IMR-90 (cell line): ENCODE measurements around the gene L1CAM. TPM values are rescaled to one million over a fixed set of nuclear protein-coding genes. Genes with fewer than 3 reads are reported as not detected.
A peak's percentile ranks its signal among the peaks of the same experiment; 100 is the strongest.

ENCODE experiments used
- ATAC-seq: fragments of 200-7000 bp; cut with Tn5 transposase; 2 replicates; pipeline ENCODE4 v1.9.1; 2020; ENCODE audit warnings: low read depth, mild to moderate bottlenecking, moderate library complexity
- BruUV-seq: library from RNA; stranded (reverse); fragments of 400-500 nt; replicated peaks from 2 replicates; lab custom pipeline; 2021; lab: Mats Ljungman, UMichigan
- CTCF ChIA-PET: fragments of 300-600 bp; formaldehyde crosslinking; extraction: SDS; loops from one replicate; lab custom pipeline; 2021; ENCODE audit warnings: antibody characterized with exemption; lab: Yijun Ruan, JAX
- POLR2A ChIA-PET: fragments of 300-600 bp; sonication (Branson Sonifier 250); formaldehyde crosslinking; loops from one replicate; lab custom pipeline; 2022; ENCODE audit warnings: antibody characterized with exemption; ENCODE audit not compliant: unreplicated experiment; lab: Charles Lee
- DNase-seq: peaks from one replicate; pipeline ENCODE4 v3.0.0; 2013
- H2AFZ ChIP-seq: replicated peaks from 2 replicates; pipeline ENCODE3; 2013; ENCODE audit warnings: low read length, mild to moderate bottlenecking; ENCODE audit not compliant: poor library complexity
- H2AK5ac ChIP-seq: 2 replicates; pipeline ENCODE4 v1.6.1; 2013; ENCODE audit warnings: low read depth, low read length, inconsistent platforms
- H2AK9ac ChIP-seq: replicated peaks from 2 replicates; pipeline ENCODE3; 2013; ENCODE audit warnings: mild to moderate bottlenecking, low read depth, low read length, moderate library complexity; ENCODE audit not compliant: poor library complexity
- H2BK120ac ChIP-seq: 2 replicates; pipeline ENCODE4 v1.6.1; 2013; ENCODE audit warnings: low read depth, low read length, inconsistent platforms
- H2BK15ac ChIP-seq: 3 replicates; pipeline ENCODE4 v1.6.1; 2013; ENCODE audit warnings: low read depth, low read length, inconsistent platforms
- H2BK20ac ChIP-seq: 2 replicates; pipeline ENCODE4 v1.6.1; 2013; ENCODE audit warnings: low read depth, mild to moderate bottlenecking, inconsistent platforms, low read length, moderate library complexity
- H2BK5ac ChIP-seq: 2 replicates; pipeline ENCODE4 v1.6.1; 2013; ENCODE audit warnings: mild to moderate bottlenecking, low read depth, low read length, inconsistent platforms; ENCODE audit not compliant: poor library complexity, severe bottlenecking
- H3K14ac ChIP-seq: replicated peaks from 2 replicates; pipeline ENCODE4 v1.6.1; 2013; ENCODE audit warnings: low read depth, low read length, inconsistent platforms
- H3K18ac ChIP-seq: 2 replicates; pipeline ENCODE4 v1.6.1; 2013; ENCODE audit warnings: low read depth, low read length, control low read depth
- H3K23ac ChIP-seq: 2 replicates; pipeline ENCODE4 v1.6.1; 2013; ENCODE audit warnings: low read depth, low read length, inconsistent platforms
- H3K27ac ChIP-seq: 2 replicates; pipeline ENCODE4 v1.5.1; 2013; ENCODE audit warnings: mild to moderate bottlenecking, control low read depth, low read length; ENCODE audit not compliant: insufficient read depth
- H3K27me3 ChIP-seq: 2 replicates; pipeline ENCODE4 v1.6.1; 2013; ENCODE audit warnings: low read length; ENCODE audit not compliant: control insufficient read depth, insufficient read depth
- H3K36me3 ChIP-seq: 2 replicates; pipeline ENCODE4 v1.6.1; 2013; ENCODE audit warnings: low read length, mixed read lengths; ENCODE audit not compliant: control insufficient read depth, insufficient read depth
- H3K4ac ChIP-seq: 2 replicates; pipeline ENCODE4 v1.6.1; 2013; ENCODE audit warnings: low read depth, low read length, inconsistent platforms
- H3K4me1 ChIP-seq: 2 replicates; pipeline ENCODE4 v1.6.1; 2013; ENCODE audit warnings: low read length, mixed read lengths; ENCODE audit not compliant: control insufficient read depth, insufficient read depth
- H3K4me2 ChIP-seq: 2 replicates; pipeline ENCODE4 v1.6.1; 2013; ENCODE audit warnings: low read depth, mild to moderate bottlenecking, control low read depth, low read length, moderate library complexity
- H3K4me3 ChIP-seq: 2 replicates; pipeline ENCODE4 v1.5.1; 2013; ENCODE audit warnings: low read depth, mild to moderate bottlenecking, control low read depth, low read length, moderate library complexity; ENCODE audit not compliant: insufficient read depth
- H3K56ac ChIP-seq: 2 replicates; pipeline ENCODE4 v1.6.1; 2013; ENCODE audit warnings: low read length, inconsistent platforms; ENCODE audit not compliant: insufficient read depth; ENCODE audit errors: extremely low read depth
- H3K79me1 ChIP-seq, 2 experiments: 2 replicates each; pipeline ENCODE4 v1.6.1; 2013; ENCODE audit warnings: low read length in 2 of 2, inconsistent platforms in 1 of 2, low read depth in 1 of 2
- H3K9ac ChIP-seq: 2 replicates; pipeline ENCODE4 v1.6.1; 2013; ENCODE audit warnings: low read depth, low read length, control low read depth
- H3K9me1 ChIP-seq: 2 replicates; pipeline ENCODE4 v1.6.1; 2013; ENCODE audit warnings: low read length, inconsistent platforms; ENCODE audit not compliant: insufficient read depth
- H3K9me3 ChIP-seq: 2 replicates; pipeline ENCODE4 v1.6.1; 2013; ENCODE audit warnings: low read length; ENCODE audit not compliant: control insufficient read depth, insufficient read depth
- H4K20me1 ChIP-seq: 2 replicates; pipeline ENCODE4 v1.6.1; 2013; ENCODE audit warnings: low read length, inconsistent platforms; ENCODE audit not compliant: insufficient read depth
- H4K5ac ChIP-seq: 2 replicates; pipeline ENCODE4 v1.6.1; 2013; ENCODE audit warnings: mild to moderate bottlenecking, low read depth, low read length, control low read depth
- H4K8ac ChIP-seq, 2 experiments: 2 replicates each; pipeline ENCODE4 v1.6.1; 2013; ENCODE audit warnings: low read depth in 2 of 2, low read length in 2 of 2, control low read depth in 1 of 2, inconsistent platforms in 1 of 2
- H4K91ac ChIP-seq: 2 replicates; pipeline ENCODE4 v1.6.1; 2013; ENCODE audit warnings: low read depth, low read length, inconsistent platforms; ENCODE audit not compliant: insufficient read depth
- CEBPB ChIP-seq: IDR thresholded peaks from 2 replicates; pipeline ENCODE4 v1.6.1; 2012; ENCODE audit warnings: low read depth, low read length, improper control_type of control experiment
- CHD1 ChIP-seq: IDR thresholded peaks from 2 replicates; pipeline ENCODE4 v1.6.1; 2012; ENCODE audit warnings: low read depth, low read length, improper control_type of control experiment
- FOS ChIP-seq: fragments of 150-350 bp; IDR thresholded peaks from 2 replicates; pipeline ENCODE4 v1.6.1; 2016; ENCODE audit warnings: low read depth, low read length
- MAFK ChIP-seq: IDR thresholded peaks from 2 replicates; pipeline ENCODE4 v1.6.1; 2012; ENCODE audit warnings: low read depth, low read length, improper control_type of control experiment
- MAZ ChIP-seq: IDR thresholded peaks from 2 replicates; pipeline ENCODE4 v1.6.1; 2012; ENCODE audit warnings: low read depth, mild to moderate bottlenecking, low read length, improper control_type of control experiment, moderate library complexity, borderline replicate concordance
- POLR2A ChIP-seq: IDR thresholded peaks from 2 replicates; pipeline ENCODE4 v1.6.1; 2012; ENCODE audit warnings: mild to moderate bottlenecking, low read depth, low read length
- RAD21 ChIP-seq: IDR thresholded peaks from 2 replicates; pipeline ENCODE4 v1.6.1; 2012; ENCODE audit warnings: low read length, improper control_type of control experiment
- RCOR1 ChIP-seq: IDR thresholded peaks from 2 replicates; pipeline ENCODE4 v1.6.1; 2012; ENCODE audit warnings: mild to moderate bottlenecking, low read length, improper control_type of control experiment; ENCODE audit not compliant: insufficient replicate concordance
- RFX5 ChIP-seq: IDR thresholded peaks from 2 replicates; pipeline ENCODE4 v1.8.0; 2012; ENCODE audit warnings: low read depth, mild to moderate bottlenecking, low read length, moderate library complexity
- SMC3 ChIP-seq: fragments of 150-350 bp; IDR thresholded peaks from 2 replicates; pipeline ENCODE4 v1.6.1; 2016; ENCODE audit warnings: low read depth, mild to moderate bottlenecking, antibody characterized with exemption, low read length, moderate library complexity
- WGBS, 2 experiments: methylation state at CpG; one replicate each; pipeline versions ENCODE4 v1.1.5 to v1.1.7; 2013; ENCODE audit warnings: missing lambda C conversion rate in 2 of 2; ENCODE audit not compliant: insufficient read length in 1 of 2; ENCODE audit errors: extremely low coverage in 2 of 2; 5-methylcytosine and 5-hydroxymethylcytosine counted together
- dilution Hi-C: fragments of 300-500 bp; cut with HindIII; formaldehyde crosslinking; loops from one replicate; pipeline ENCODE4 v1.14.3; 2018; ENCODE audit warnings: low sequenced_read_pairs; ENCODE audit not compliant: unreplicated experiment
- in situ Hi-C: fragments of 300-500 bp; cut with MboI; formaldehyde crosslinking; loops from 3 replicates; pipeline ENCODE4 v1.14.3; 2019; ENCODE audit warnings: low sequenced_read_pairs, inconsistent platforms, mixed read lengths
- intact Hi-C: fragments of 100-400 bp; cut with micrococcal nuclease; formaldehyde crosslinking; loops from 2 replicates; pipeline ENCODE4 v1.10.0; 2022
- polyA plus RNA-seq, 3 experiments: library from polyadenylated mRNA; depleted of rRNA; stranded (reverse); fragments of >200 nt; gene quantifications; 2 replicates each; pipeline ENCODE4 v1.2.3, GENCODE V29; 2012; ENCODE audit warnings: low replicate concordance in 1 of 3
- total RNA-seq: library from RNA; depleted of rRNA; stranded (reverse); fragments of >200 nt; gene quantifications from 2 replicates; pipeline ENCODE4 v1.2.3, GENCODE V29; 2012
- TF ChIP-seq, protein P1 (sequence below): fragments of 150-350 bp; IDR thresholded peaks from 2 replicates; pipeline ENCODE4 v1.6.1; 2016; ENCODE audit warnings: low read depth, mild to moderate bottlenecking, low read length, moderate library complexity, borderline replicate concordance

L1CAM gene
- total and polyA plus RNA-seq, 2 of the 4 experiments (the other 2 are of a cell fraction): 0.36 to 1.9 TPM

DNA sequence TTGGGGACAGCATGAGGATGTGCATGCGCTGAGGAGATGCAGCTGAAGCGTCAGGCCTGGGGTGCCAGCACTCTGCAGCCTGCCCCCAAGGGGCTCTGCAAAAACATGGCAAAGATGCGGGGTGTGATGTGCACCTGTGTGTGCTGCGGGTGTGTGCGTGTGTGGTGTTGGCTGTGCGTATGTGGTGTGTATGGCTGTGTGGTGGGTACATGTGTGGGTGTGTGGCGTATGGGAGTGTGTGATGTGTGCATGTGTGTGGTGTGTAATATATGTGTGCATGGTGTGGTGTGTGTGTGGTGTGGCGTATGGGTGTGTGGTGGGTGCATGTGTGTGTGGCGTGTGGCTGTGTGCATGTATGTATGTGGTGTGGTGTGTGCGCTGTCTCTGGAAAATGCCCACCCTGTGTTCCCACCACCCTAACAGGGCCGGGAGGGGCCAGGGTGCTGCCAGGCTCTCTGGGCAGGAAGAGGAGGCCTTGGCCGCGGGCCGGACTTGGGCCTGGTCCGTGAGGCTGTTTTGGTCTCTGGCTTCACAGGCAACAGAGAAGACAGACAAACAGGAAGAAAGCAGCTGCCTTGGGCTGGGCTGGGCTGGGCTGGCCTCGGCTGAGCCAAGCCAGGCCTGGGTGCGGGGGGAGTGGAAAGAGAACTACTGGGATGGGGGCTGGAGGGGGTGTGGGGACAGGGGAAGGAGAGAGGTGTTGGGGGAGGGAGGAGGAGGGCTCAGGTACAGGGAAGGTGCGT, 17.4 kb upstream of the L1CAM start:
- intact Hi-C loops (no loop called here), in situ Hi-C loops (loop anchor here (25.0 kb wide), 1 partner anchor 941 kb away; no protein-coding TSS in a partner anchor), dilution Hi-C loops (no loop called here)
- no peak overlapping the region for H3K4ac ChIP-seq
- H3K27me3 ChIP-seq: peaks cover 3% of the 10 kb centered on the region; the same call in 1 of the 2 replicates
- ATAC-seq (no peak), DNase-seq (no peak)
- no peaks in the 10 kb centered on the region; the same call in 1 of the 2 replicates for H4K20me1 ChIP-seq
- H3K18ac ChIP-seq: no peak overlapping the region
- H3K23ac ChIP-seq: no peak overlapping the region
- H3K9me3 ChIP-seq: no peaks in the 10 kb centered on the region; the same call in 1 of the 2 replicates
- no peak overlapping the region for H3K4me2 ChIP-seq
- no peak overlapping the region for H2AK9ac ChIP-seq
- H3K4me3 ChIP-seq: no peak overlapping the region
- no peak overlapping the region for H4K8ac ChIP-seq
- no peak overlapping the region for H4K91ac ChIP-seq
- TF ChIP-seq MAZ (no peak), CHD1 (no peak), POLR2A (no peak), RFX5 (no peak), FOS (no peak), SMC3 (no peak), RCOR1 (no peak), MAFK (no peak), RAD21 (no peak), CEBPB (no peak)
- TF ChIP-seq, protein P1, sequence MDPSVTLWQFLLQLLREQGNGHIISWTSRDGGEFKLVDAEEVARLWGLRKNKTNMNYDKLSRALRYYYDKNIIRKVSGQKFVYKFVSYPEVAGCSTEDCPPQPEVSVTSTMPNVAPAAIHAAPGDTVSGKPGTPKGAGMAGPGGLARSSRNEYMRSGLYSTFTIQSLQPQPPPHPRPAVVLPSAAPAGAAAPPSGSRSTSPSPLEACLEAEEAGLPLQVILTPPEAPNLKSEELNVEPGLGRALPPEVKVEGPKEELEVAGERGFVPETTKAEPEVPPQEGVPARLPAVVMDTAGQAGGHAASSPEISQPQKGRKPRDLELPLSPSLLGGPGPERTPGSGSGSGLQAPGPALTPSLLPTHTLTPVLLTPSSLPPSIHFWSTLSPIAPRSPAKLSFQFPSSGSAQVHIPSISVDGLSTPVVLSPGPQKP: no peak
- no peak overlapping the region for H3K9ac ChIP-seq
- no peak overlapping the region for H2BK20ac ChIP-seq
- no peaks in the 10 kb centered on the region for H3K36me3 ChIP-seq
- H2BK5ac ChIP-seq: no peak overlapping the region
- no peak overlapping the region for H2BK15ac ChIP-seq
- H3K79me1 ChIP-seq: no peaks in the 10 kb centered on the region
- ChIA-PET POLR2A (no interaction called here), CTCF (no interaction called here)
- no peak overlapping the region for H3K56ac ChIP-seq
- peak overlapping the region; percentile 16; the same call in 1 of the 2 replicates for H2AK5ac ChIP-seq
- 77% methylated on average over 5 of the region's 18 CpGs; no CpG with 5 or more reads in 1 of the 2 experiments for WGBS, 2 experiments
- H3K14ac ChIP-seq: no peak overlapping the region
- no peak overlapping the region for H2BK120ac ChIP-seq
- no peak overlapping the region for H2AFZ ChIP-seq
- BruUV-seq: no TSS peak
- H3K9me1 ChIP-seq: peaks cover 4% of the 10 kb centered on the region
- H4K5ac ChIP-seq: no peak overlapping the region
- no peak overlapping the region for H3K27ac ChIP-seq
- H3K4me1 ChIP-seq: peaks cover 9% of the 10 kb centered on the region; the same call in 1 of the 2 replicates
